ENCODE results near the gene SLC25A6. TPM values are rescaled to one million over a fixed set of nuclear protein-coding genes. Genes with fewer than 3 reads are reported as not detected.

Gene SLC25A6
- total RNA-seq, 1 donor from 2014 or later: 442 TPM

GRCh38 chrX:1336331-1336943 lies 55.5 kb downstream of the SLC25A6 start, which contains the start of gene IL3RA:
Gene IL3RA (plus strand): TSS chrX:1336785. CDS start chrX:1341766, 4,981 bp downstream.
- no peaks in the 10 kb centered on the region for H3K4me1 ChIP-seq
- intact Hi-C loops (cut with DNase I): no loop called here
- DNase-seq (ENCODE audit: extremely low spot score in 2 of 2): no peak
- no peak within 1 kb of the TSS for H3K27ac ChIP-seq
- H3K9me3 ChIP-seq: no peaks in the 10 kb centered on the region
- no peaks in the 10 kb centered on the region for H3K27me3 ChIP-seq
- TF ChIP-seq, protein P1, sequence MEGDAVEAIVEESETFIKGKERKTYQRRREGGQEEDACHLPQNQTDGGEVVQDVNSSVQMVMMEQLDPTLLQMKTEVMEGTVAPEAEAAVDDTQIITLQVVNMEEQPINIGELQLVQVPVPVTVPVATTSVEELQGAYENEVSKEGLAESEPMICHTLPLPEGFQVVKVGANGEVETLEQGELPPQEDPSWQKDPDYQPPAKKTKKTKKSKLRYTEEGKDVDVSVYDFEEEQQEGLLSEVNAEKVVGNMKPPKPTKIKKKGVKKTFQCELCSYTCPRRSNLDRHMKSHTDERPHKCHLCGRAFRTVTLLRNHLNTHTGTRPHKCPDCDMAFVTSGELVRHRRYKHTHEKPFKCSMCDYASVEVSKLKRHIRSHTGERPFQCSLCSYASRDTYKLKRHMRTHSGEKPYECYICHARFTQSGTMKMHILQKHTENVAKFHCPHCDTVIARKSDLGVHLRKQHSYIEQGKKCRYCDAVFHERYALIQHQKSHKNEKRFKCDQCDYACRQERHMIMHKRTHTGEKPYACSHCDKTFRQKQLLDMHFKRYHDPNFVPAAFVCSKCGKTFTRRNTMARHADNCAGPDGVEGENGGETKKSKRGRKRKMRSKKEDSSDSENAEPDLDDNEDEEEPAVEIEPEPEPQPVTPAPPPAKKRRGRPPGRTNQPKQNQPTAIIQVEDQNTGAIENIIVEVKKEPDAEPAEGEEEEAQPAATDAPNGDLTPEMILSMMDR (IDR thresholded peaks at IDR 0.05): no peak
- TF ChIP-seq POLR2A (IDR thresholded peaks at IDR 0.05): no peak
- H3K4me3 ChIP-seq: peak within 1 kb of the TSS; percentile 27 to 38
- no peaks in the 10 kb centered on the region for H3K36me3 ChIP-seq

Other genes starting within 250 kb of the SLC25A6 start
- not detected for gene CRLF2, start 179.5 kb downstream of the SLC25A6 start, total RNA-seq
- gene CSF2RA, start 123.3 kb downstream of the SLC25A6 start, total RNA-seq: 1.7 TPM
- gene IL3RA, start 55.3 kb downstream of the SLC25A6 start, total RNA-seq: 7.9 TPM
- gene ASMTL, start 60.8 kb upstream of the SLC25A6 start, total RNA-seq: 31.7 TPM
- gene P2RY8, start 145.1 kb upstream of the SLC25A6 start, total RNA-seq: 0.74 TPM
- 49.8 TPM for gene AKAP17A, start 199.5 kb upstream of the SLC25A6 start, total RNA-seq
- gene ASMT, start 222.9 kb upstream of the SLC25A6 start, total RNA-seq: not detected